Activated CD8-positive, alpha-beta T cell treated with anti-CD3 and anti-CD28 coated beads for 36 hours (primary cell): ENCODE results near the gene CFL1. TPM values are rescaled to one million over a fixed set of nuclear protein-coding genes. Genes with fewer than 3 reads are reported as not detected.

Source experiments
- ATAC-seq: fragments of 200-7000 bp; cut with Tn5 transposase; one replicate; pipeline ENCODE4 v1.10.0; 2021; ENCODE audit warnings: mild to moderate bottlenecking, moderate library complexity
- CTCF ChIA-PET: fragments of 350-600 bp; sonication (Branson Sonifier 250); formaldehyde crosslinking; loops from one replicate; lab custom pipeline; 2021; ENCODE audit warnings: antibody characterized with exemption; lab: Charles Lee
- POLR2A ChIA-PET: fragments of 350-600 bp; sonication (Branson Sonifier 250); formaldehyde crosslinking; loops from one replicate; lab custom pipeline; 2021; ENCODE audit warnings: antibody characterized with exemption; lab: Charles Lee
- DNase-seq: peaks from one replicate; pipeline ENCODE4 v3.0.0-alpha.2; 2020
- H3K27ac Mint-ChIP-seq: one replicate; pipeline ENCODE4 v1.8.0; 2021; ENCODE audit warnings: mild to moderate bottlenecking, mixed read lengths
- H3K27me3 Mint-ChIP-seq: one replicate; pipeline ENCODE4 v1.8.0; 2021; ENCODE audit warnings: mixed read lengths
- H3K36me3 Mint-ChIP-seq: one replicate; pipeline ENCODE4 v1.8.0; 2021; ENCODE audit warnings: low read depth, mixed read lengths
- H3K4me1 Mint-ChIP-seq: one replicate; pipeline ENCODE4 v1.8.0; 2021; ENCODE audit warnings: low read depth, mixed read lengths
- H3K4me3 Mint-ChIP-seq: one replicate; pipeline ENCODE4 v1.8.0; 2021; ENCODE audit warnings: mild to moderate bottlenecking, moderate library complexity, mixed read lengths
- H3K9me3 Mint-ChIP-seq: one replicate; pipeline ENCODE4 v1.8.0; 2021; ENCODE audit warnings: mixed read lengths
- CTCF ChIP-seq: fragments of 200-600 bp; IDR thresholded peaks from one replicate; pipeline ENCODE4 v1.8.0; 2022; ENCODE audit warnings: antibody characterized with exemption, mild to moderate bottlenecking
- intact Hi-C: fragments of 100-400 bp; cut with micrococcal nuclease; formaldehyde crosslinking; loops from one replicate; pipeline ENCODE4 v1.10.0; 2022
- total RNA-seq, 2 experiments: library from RNA; stranded (reverse); gene quantifications; one replicate each; pipeline ENCODE4 v1.2.3, GENCODE V29; 2021

The CFL1 gene
- total RNA-seq, 2 experiments from 2014 or later, result 1,059 to 1,062 TPM

- no peak for TF ChIP-seq CTCF
- ATAC-seq (no peak), DNase-seq (no peak)
- POLR2A ChIA-PET, result interaction anchor here (0.7 to 29.8 kb wide), 12 partner anchors 9 to 435 kb away, joined by 3 to 560 read pairs (median 4); partner anchors contain the start of genes CCDC85B, CTSW, EFEMP2 and FAM89B
- Mint-ChIP-seq H3K4me1 (peaks cover 39% of the 10 kb centered on the region), H3K4me3 (peak overlapping the region; percentile 90), H3K36me3 (peaks cover 65% of the 10 kb centered on the region), H3K27me3 (no peaks in the 10 kb centered on the region), H3K9me3 (no peaks in the 10 kb centered on the region), H3K27ac (peak overlapping the region; percentile 99)
- CTCF ChIA-PET, result interaction anchor here (0.7 to 12.3 kb wide), 12 partner anchors 12 to 146 kb away, joined by 3 to 283 read pairs (median 4); partner anchors contain the start of genes CCDC85B, CTSW, FIBP and KAT5
- intact Hi-C loops, result no loop called here
These were observed 704 bp upstream of the CFL1 start for GRCh38 chr11:65858681-65859087.

DNA sequence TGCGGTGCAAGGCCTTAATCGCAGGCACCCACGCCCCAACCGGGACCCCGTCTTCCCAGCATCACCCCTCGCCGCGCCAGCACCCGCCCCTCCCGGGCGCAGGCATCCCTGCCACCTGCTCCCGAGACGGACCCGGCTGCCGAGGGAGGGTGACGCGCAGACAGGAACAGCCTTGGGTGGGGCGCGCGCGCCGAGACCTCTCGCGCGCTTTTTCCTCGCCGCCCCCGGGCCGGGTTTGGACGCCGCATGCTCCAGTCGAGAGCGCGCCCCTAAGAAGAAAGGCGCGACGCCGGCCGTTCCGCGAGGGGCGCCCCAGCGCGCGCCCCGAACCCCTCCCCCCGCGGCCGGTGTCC lies 504 bp downstream of the CFL1 start:
- intact Hi-C loops, result no loop called here
- Mint-ChIP-seq H3K36me3 (peaks cover 66% of the 10 kb centered on the region), H3K4me1 (peaks cover 41% of the 10 kb centered on the region)

GRCh38 chr11:65856689-65857499 lies 1.1 kb downstream of the CFL1 start:
- no peaks in the 10 kb centered on the region for H3K27me3 Mint-ChIP-seq
- peak; percentile 89 for DNase-seq
- H3K27ac Mint-ChIP-seq, result peak overlapping the region; percentile 78
- CTCF ChIA-PET, result interaction anchor here (0.6 to 12.3 kb wide), 3 partner anchors 31 to 77 kb away, joined by 3 to 283 read pairs (median 3); partner anchors contain the start of genes AP5B1, CCDC85B and FIBP
- peak overlapping the region; percentile 88 for H3K4me3 Mint-ChIP-seq
- POLR2A ChIA-PET, result interaction anchor here (0.6 to 29.8 kb wide), 6 partner anchors 10 to 242 kb away, joined by 3 to 560 read pairs (median 4); partner anchors contain the start of genes CCDC85B, CTSW, EFEMP2 and FIBP
- H3K4me1 Mint-ChIP-seq, result peaks cover 37% of the 10 kb centered on the region
- H3K36me3 Mint-ChIP-seq, result peaks cover 67% of the 10 kb centered on the region
- no peak for ATAC-seq
- intact Hi-C loops, result no loop called here
- TF ChIP-seq CTCF, result no peak
- peaks cover 3% of the 10 kb centered on the region for H3K9me3 Mint-ChIP-seq

More for the DNA sequence above, 504 bp downstream of the CFL1 start:
- Mint-ChIP-seq H3K9me3 (no peaks in the 10 kb centered on the region), H3K27me3 (no peaks in the 10 kb centered on the region), H3K27ac (peak overlapping the region; percentile 78), H3K4me3 (peak overlapping the region; percentile 88)
- ChIA-PET POLR2A (interaction anchor here (0.9 to 29.8 kb wide), 5 partner anchors 11 to 285 kb away, joined by 3 to 560 read pairs (median 6); partner anchors contain the start of genes CCDC85B, CTSW, EFEMP2 and FIBP), CTCF (interaction anchor here (0.6 to 12.3 kb wide), 5 partner anchors 30 to 145 kb away, joined by 3 to 283 read pairs (median 4); partner anchors contain the start of genes AP5B1, CCDC85B, FIBP and KAT5)
- no peak for TF ChIP-seq CTCF
- ATAC-seq, result no peak
- DNase-seq, result peak; percentile 64

DNA sequence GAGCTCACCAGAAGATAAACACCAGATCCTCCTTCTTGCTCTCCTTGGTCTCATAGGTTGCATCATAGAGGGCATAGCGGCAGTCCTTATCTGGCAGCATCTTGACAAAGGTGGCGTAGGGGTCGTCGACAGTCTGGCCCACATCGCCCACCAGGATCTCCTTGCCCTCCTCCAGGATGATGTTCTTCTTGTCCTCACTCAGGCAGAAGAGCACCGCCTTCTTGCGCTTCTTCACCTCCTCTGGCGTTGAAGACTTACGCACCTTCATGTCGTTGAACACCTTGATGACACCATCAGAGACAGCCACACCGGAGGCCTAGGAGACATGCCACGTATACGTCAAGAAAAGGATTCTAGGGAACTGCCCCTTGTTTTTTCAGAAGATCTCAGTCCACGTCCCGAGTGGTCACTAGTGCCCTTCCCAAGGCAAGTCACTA lies 2.0 kb downstream of the CFL1 start:
- H3K9me3 Mint-ChIP-seq, result peaks cover 3% of the 10 kb centered on the region
- TF ChIP-seq CTCF, result no peak
- CTCF ChIA-PET, result interaction anchor here (12.3 kb wide), 1 partner anchor 32 kb away, joined by 283 read pairs; the partner anchor contains the start of genes CCDC85B and FIBP
- DNase-seq, result no peak
- peak overlapping the region; percentile 88 for H3K4me3 Mint-ChIP-seq
- POLR2A ChIA-PET, result interaction anchor here (1.1 to 29.8 kb wide), 4 partner anchors 9 to 34 kb away, joined by 3 to 560 read pairs (median 94); partner anchors contain the start of genes CCDC85B, CTSW, EFEMP2 and FIBP
- no peaks in the 10 kb centered on the region for H3K27me3 Mint-ChIP-seq
- ATAC-seq, result no peak
- H3K27ac Mint-ChIP-seq, result peak overlapping the region; percentile 78
- H3K4me1 Mint-ChIP-seq, result peaks cover 32% of the 10 kb centered on the region
- H3K36me3 Mint-ChIP-seq, result peaks cover 66% of the 10 kb centered on the region
- intact Hi-C loops, result no loop called here
